ENCODE data around the gene BCO2. TPM values are rescaled to one million over a fixed set of nuclear protein-coding genes. Genes with fewer than 3 reads are reported as not detected.

Gene BCO2
- total RNA-seq, 1 donor from 2014 or later, result 169 TPM

DNA sequence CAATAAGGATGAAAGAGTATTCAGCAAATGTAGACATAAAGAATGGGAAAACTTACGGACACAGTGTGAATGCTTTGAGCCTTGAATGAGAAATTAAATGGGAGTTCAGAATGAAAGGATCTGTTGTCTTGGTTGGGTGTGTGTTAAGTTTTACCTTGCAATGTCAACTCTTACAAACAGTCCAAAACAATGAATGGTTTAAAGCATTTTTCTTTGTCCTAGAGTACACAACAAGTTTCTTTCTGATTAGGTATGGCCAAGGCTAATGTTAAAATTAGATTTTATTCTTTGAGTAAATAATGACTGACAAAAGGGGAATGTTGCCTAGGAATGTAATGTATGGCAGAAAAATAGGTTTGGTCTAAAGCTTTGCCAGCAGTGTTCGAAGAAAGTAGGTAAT, 53.4 kb downstream of the BCO2 start:
- peaks cover 23% of the 10 kb centered on the region for H3K4me1 ChIP-seq
- H3K27ac ChIP-seq (replicated peaks), result no peak overlapping the region
- H3K4me3 ChIP-seq, result no peak overlapping the region
- intact Hi-C loops (cut with micrococcal nuclease), result no loop called here
- no peak for DNase-seq
- H3K27me3 ChIP-seq (ENCODE audit: low read depth), result no peaks in the 10 kb centered on the region
- TF ChIP-seq CTCF (IDR thresholded peaks at IDR 0.05; ENCODE audit: borderline replicate concordance), result no peak
- peaks cover 46% of the 10 kb centered on the region for H3K36me3 ChIP-seq
- no peaks in the 10 kb centered on the region for H3K9me3 ChIP-seq (replicated peaks)

DNA sequence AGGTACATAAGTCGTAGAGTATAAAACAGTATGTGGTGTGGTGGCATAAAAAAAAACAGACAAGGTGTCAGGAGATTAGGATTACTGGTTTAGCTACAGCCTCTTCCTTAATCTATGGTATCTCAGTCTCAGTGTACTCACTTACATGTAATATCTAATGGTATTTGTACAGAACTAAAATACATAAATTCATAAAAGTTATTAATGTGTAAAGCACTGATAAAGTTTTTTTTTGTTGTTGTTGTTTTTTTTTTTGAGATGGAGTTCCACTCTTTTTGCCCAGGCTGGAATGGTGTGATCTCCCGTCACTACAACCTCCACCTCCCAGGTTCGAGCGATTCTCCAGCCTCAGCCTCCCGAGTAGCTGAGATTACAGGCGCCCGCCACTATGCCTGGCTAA, 53.8 kb downstream of the BCO2 start:
- H3K4me3 ChIP-seq, result no peak overlapping the region
- peaks cover 46% of the 10 kb centered on the region for H3K36me3 ChIP-seq
- H3K4me1 ChIP-seq, result peaks cover 23% of the 10 kb centered on the region
- H3K27me3 ChIP-seq (ENCODE audit: low read depth), result no peaks in the 10 kb centered on the region
- DNase-seq, result no peak
- H3K27ac ChIP-seq (replicated peaks), result no peak overlapping the region
- intact Hi-C loops (cut with micrococcal nuclease), result no loop called here
- TF ChIP-seq CTCF (IDR thresholded peaks at IDR 0.05; ENCODE audit: borderline replicate concordance), result no peak
- H3K9me3 ChIP-seq (replicated peaks), result no peaks in the 10 kb centered on the region

DNA sequence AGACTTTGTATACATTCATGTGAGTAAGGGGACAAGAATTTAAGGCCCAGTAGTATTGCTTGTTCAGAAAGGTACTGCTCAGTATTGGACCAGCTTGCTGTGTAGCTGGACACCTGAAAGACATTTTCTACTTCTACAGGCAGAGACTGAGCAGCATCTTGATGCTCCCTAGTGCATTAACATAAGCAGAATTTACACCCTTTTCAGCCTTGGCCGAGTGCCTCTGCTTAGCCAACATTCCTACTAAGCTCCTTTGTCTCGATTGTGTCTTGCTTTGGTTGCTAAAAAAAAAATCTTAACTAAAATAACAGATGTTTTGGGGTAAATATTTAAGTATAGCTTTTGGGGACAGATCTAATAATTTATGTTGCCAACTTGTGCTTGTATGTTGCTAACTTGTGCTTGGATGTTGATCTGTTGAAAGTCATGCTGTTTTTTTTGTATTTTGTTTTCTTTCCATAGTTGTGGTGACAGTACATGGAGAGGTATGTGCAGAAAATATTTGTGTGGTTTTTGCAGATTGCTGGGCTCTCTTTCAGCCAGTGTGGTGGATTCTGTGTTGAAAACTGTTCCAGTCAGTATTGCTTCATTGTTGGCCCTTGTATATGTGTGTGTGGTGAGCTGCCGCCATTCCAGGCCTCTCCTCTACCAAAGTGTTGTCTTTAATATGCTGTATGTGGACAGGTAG, 54.6 kb downstream of the BCO2 start:
- H3K9me3 ChIP-seq (replicated peaks), result no peaks in the 10 kb centered on the region
- H3K27me3 ChIP-seq (ENCODE audit: low read depth), result no peaks in the 10 kb centered on the region
- intact Hi-C loops (cut with micrococcal nuclease), result no loop called here
- H3K4me3 ChIP-seq, result no peak overlapping the region
- peaks cover 23% of the 10 kb centered on the region for H3K4me1 ChIP-seq
- H3K27ac ChIP-seq (replicated peaks), result no peak overlapping the region
- DNase-seq, result no peak
- TF ChIP-seq CTCF (IDR thresholded peaks at IDR 0.05; ENCODE audit: borderline replicate concordance), result no peak
- peaks cover 46% of the 10 kb centered on the region for H3K36me3 ChIP-seq

DNA sequence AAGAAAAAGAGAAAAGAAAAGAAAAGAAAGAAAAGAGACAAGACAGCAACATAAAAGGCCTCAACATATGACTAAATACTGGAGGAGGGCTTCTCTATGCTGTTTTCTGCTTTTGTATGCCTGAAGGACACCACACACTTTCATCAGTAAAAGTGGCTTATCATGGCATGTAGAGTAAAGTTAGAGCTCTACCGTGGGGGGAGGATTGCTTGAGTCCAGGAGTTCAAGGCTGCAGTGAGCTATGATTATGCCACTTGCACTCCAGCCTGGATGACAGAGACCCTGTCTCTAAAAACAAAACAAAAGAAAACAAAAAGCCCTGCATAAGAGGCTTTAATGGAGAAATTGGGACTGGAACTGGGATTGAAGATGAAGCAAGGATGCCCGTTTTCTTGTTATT, 56.6 kb downstream of the BCO2 start:
- intact Hi-C loops (cut with micrococcal nuclease), result no loop called here
- Histone ChIP-seq H3K4me1 (peaks cover 11% of the 10 kb centered on the region), H3K4me3 (no peak overlapping the region), H3K27ac (replicated peaks) (no peak overlapping the region), H3K36me3 (peaks cover 67% of the 10 kb centered on the region), H3K9me3 (replicated peaks) (no peaks in the 10 kb centered on the region), H3K27me3 (ENCODE audit: low read depth) (no peaks in the 10 kb centered on the region)
- no peak for TF ChIP-seq CTCF (IDR thresholded peaks at IDR 0.05; ENCODE audit: borderline replicate concordance)
- DNase-seq, result no peak

- Histone ChIP-seq H3K4me1 (no peaks in the 10 kb centered on the region), H3K27ac (replicated peaks) (no peak overlapping the region), H3K9me3 (replicated peaks) (no peaks in the 10 kb centered on the region), H3K27me3 (ENCODE audit: low read depth) (no peaks in the 10 kb centered on the region), H3K36me3 (peaks cover 70% of the 10 kb centered on the region), H3K4me3 (no peak overlapping the region)
- no peak for DNase-seq
- intact Hi-C loops (cut with micrococcal nuclease), result no loop called here
- no peak for TF ChIP-seq CTCF (IDR thresholded peaks at IDR 0.05; ENCODE audit: borderline replicate concordance)
These were observed 60.6 kb downstream of the BCO2 start for GRCh38 chr11:112235750-112236390.

Data from left ventricle myocardium inferior (tissue), 1 donor.